Stimulated activated CD4-positive, alpha-beta T cell treated with anti-CD3 and anti-CD28 coated beads, Interleukin-4, amount 100 ng/mL, for 4 hours (primary cell): Measurements from ENCODE around the gene CLC.
A peak's percentile ranks its signal among the peaks of the same experiment; 100 is the strongest.
"Not testable (repeated sequence)": the region's sequence is repeated elsewhere in the genome, so short reads cannot be mapped to it uniquely, and the experiment has no call there.

Experiments
- DNase-seq, 2 experiments: peaks; one replicate each; pipeline ENCODE4 v3.0.0-alpha.2; 2020

Gene CLC

GRCh38 chr19:39728040-39728439 lies 9.8 kb downstream of the CLC start:
- no peak for DNase-seq

GRCh38 chr19:39727070-39727800 lies 10.6 kb downstream of the CLC start:
- no peak for DNase-seq

- DNase-seq, result no peak
Observed at GRCh38 chr19:39725995-39726394, 11.8 kb downstream of the CLC start.

GRCh38 chr19:39720144-39720543 lies 17.7 kb downstream of the CLC start:
- not testable (repeated sequence) for DNase-seq

DNA sequence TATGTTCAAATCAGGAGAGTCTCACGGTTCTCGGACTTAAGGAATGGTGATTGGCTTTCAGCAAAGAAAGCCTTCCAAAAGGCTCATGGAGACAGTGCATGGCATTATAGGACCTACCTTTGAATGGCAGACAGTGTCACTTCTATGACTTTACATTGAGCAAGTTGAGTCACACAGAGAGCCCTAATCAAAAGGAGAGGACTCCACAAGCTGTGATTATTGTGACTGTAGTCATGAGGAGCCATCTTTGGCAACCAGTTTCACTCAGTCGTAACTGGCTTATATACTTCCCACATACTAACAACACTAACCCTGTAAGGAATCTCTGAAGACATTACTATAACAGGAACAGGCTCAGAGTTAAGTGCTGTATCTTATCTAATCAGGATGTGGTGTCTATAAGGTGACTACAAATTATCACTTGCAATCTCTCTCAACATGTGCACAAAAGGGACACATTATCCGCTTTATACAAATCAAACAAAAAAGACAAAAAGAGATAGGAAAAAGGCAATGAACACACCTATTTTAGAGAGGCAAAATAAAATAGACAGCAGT lies 27.4 kb downstream of the CLC start:
- no peak for DNase-seq

DNA sequence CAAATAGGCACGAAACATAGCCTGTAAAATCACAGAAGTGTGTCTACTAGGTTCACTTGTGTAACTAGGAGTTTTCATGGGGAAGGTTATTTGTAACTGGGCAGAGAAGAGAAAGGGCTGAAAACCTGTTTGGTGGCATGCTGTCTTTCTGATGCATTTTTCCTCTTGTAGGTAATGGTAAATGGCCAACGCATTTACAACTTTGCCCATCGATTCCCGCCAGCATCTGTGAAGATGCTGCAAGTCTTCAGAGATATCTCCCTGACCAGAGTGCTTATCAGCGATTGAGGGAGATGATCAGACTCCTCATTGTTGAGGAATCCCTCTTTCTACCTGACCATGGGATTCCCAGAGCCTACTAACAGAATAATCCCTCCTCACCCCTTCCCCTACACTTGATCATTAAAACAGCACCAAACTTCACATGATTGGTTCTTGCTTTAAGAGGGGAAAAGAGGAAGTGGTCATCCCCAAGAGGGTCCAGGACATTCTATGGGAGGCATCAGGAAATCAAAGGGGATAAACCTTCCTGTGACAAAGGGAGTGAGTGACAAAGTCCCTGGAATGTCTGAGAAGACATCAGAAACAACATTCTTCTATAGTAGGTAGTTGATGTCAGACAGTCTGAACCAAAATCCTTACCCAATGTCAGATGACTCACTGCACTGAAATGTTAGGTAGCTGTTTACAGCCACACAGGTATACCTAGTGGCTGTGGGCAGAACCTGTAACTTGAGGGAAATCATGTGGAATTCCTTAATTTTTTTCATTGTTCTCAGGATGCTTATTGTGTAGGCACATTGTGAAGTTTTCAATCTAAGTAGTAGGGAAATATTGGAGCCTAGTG lies 28.6 kb downstream of the CLC start:
- DNase-seq, result no peak

DNA sequence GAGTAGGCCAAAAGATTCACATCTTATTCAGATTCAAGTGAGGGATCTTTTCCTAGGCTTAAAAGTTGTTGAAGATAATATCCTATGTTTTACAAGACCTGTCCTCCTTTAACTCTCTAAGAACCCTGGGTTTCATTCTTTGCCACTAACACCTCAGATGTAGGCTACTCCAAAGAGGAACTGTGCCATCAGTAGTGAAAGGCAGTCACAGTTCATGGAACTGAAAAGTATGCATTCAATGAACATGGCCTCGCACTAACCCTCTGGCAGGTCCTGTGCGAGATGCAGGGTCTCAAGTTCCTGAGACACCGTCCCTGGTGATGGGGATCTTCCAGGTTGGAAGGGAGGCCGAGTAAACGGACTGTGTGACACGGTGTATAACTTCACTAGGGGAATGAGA lies 29.2 kb downstream of the CLC start:
- no peak for DNase-seq

- peak in 1 of 2 experiments; percentile 44 for DNase-seq
Observed at GRCh38 chr19:39705578-39706188, 32.1 kb downstream of the CLC start.

DNA sequence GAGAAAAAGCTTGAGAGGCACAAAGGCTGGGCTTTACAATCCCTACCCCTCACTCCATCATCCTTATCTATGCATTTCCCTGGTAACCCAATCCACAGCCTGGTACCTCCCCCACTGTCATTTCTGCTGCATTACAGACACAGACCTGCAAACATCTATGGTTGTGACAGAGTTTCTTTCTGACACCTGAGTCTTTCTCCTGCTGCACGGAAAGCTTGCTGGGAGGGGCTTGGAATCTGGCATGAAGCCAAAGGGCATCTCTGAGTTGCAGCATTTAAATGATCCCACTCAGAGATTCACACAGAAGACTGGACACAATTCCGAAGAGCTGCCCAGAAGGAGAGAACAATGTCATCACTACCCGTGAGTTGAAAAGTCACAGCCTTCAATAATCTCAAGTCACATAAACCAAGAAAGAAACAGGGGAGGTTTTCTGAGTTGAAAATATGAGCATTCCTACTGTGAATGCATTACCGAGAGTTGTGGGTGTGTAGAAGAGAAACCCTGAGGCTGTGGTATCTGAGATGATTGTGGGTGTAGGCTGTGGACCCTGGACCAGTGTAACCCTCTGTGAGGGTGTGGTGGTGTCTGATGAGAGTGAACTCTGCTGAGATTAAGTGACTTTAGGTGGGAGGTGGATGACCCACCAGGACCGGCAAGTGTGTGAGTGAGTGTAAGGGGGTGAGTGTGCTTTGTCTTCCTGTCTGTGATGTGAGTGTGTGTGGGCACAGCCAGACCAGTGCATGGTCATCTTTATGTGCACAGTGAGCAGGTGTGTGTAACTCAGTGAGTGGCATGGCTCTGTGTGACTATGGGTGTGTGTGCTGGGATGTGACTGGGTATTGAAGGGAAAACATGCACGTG lies 33.4 kb downstream of the CLC start, which contains the start of gene LGALS14:
TSS of gene LGALS14 (plus strand) at position 301 of the 864 bp plus-strand sequence. CDS start at position 349, 48 bp downstream.
- DNase-seq, result no peak

GRCh38 chr19:39701291-39701690 lies 36.5 kb downstream of the CLC start:
- no peak for DNase-seq

DNA sequence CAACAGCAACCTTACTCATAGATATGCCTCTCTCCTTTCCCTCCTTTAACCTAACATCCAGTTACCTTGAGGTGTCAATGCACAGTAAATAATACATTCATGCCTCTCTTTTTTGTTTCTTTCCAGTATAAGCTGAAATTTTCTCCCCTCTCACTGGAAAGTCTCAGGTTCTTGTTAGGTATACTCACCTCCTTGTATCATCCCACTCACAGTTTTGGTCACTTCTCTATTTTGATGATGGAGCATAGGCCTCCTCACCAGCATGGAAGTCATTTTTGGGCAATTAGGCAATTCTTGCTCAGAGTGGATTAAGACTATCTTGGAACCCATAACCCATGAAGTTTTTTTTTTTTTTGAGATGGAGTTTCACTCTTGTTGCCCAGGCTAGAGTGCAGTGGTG lies 39.3 kb downstream of the CLC start:
- DNase-seq, result no peak

DNA sequence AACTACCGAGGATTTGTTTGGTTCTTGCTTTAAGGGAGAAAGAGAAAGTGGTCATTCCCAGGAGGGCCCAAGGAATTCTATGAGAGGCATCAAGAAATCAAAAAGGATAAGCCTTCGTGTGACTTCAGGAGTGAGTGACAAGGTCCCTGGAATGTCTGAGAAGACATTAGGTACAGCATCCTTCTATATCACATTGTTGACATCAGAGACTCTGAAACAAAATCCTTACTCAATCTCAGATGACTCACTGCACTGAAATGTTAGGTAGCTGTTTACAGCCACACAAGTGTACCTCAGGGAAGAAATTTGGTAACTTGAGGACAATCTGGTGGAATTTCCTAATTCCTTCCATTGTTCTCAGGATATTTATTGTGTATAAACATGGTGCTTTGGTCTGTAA lies 41.4 kb downstream of the CLC start:
- DNase-seq, result no peak

GRCh38 chr19:39695759-39696158 lies 42.1 kb downstream of the CLC start:
- DNase-seq, result no peak

DNA sequence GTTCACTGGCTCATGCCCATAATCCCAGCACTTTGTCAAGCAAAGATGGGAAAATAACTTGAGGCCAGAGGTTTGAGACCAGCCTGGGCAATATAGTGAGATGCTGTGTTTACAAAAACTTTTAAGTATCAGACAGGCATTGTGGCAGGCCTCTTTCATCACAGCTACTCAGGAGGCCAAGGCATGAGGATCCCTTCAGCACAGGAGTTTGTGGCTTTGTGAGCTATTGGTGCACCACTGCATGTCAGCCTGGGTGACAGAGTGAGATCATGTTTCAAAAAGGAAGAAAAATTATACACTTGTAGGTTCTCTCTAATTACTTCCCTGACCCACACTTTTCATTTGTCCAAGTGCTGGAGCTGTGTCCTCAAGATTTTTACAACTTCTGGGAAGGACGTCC lies 45.0 kb downstream of the CLC start:
- DNase-seq, result no peak

DNA sequence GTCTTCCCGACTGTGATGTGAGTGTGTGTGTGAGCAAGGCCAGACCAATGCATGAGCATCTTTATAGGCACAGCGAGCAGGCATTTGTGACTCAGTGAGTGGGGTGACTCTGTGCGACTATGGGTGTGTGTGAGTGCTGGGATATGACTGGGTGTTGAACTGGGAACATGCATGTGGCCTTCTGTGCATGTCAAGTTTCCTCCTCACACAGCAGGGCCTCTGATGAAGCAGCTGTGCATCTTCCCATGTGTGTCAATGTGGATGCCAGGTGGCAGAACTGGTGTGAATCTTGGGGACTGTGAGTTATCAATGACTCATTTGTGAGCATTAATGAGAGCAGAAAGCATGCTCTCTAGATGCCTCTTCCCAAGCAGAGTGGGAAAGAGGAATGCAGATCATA lies 45.7 kb downstream of the CLC start:
- DNase-seq, result no peak

GRCh38 chr19:39688637-39689036 lies 49.2 kb downstream of the CLC start:
- not testable (repeated sequence) for DNase-seq

DNA sequence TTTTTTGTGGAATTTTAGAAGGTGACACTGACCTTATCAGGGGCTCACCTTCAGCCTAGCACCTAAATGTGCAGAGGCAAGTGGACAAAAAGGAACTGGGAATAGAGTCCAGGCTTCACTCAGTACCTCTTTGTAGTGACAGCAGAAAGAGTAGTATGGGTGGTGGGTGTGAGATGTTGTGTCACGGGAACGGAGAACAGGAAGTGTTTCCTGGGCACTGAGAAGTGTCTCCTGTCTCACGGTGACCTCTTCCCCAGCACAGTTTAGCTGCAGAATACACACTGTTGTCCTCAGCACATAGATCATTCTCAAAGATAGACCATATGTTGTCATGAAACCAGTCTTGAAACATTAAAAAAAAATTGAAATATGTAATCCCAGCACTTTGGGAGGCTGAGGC lies 51.1 kb downstream of the CLC start:
- DNase-seq, result no peak

DNA sequence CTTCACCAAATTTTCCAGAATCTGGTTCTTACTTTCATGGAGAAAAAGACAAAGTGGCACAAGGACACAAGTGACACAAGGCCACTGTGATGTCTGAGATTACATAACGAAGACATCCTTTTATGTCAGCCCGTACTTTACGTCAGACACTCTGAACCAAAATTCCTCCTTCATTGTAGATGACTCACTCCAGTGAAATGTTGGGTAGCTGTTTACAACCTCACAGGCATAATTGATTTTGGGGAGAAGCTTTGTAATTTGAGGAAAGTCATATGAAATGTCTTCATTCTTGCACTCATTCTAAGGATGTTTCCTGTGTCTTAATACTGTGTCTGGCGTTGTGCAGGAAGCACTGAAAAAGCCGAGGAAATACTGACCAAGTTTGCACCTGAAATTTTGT lies 53.6 kb downstream of the CLC start:
- no peak for DNase-seq

DNA sequence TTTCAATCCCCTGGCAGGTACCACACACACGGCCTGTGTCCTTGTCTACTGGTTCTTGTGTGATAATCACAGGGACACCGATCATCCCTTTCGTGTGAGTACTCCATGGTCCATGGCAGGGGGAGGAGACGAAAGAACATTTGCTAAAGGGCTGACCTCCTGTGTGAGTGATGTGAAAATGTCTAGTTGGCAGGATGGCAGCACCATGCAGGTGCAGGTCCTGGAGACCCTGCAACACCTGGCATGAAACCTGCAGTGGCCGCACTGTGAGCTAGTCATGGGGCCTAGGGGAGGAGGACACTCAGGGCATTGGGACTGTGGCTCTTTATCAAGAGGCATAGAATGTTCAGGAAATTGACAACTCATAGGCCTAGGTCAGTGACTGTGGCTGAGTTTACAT lies 56.4 kb downstream of the CLC start:
- no peak for DNase-seq
